Thyroid gland (tissue), 4 donors: ENCODE results near the gene SH3RF3.

Experiments
- CTCF ChIP-seq, 6 experiments: fragments of 200-600 bp in 3 of 6; fragments of 450-650 bp in 3 of 6; sonication (generic) in 3 of 6; IDR thresholded peaks; one replicate each; pipeline ENCODE4 v1.5.1; 2016 to 2019; ENCODE audit warnings: antibody characterized with exemption in 6 of 6, mild to moderate bottlenecking in 2 of 6, inconsistent platforms in 1 of 6, moderate library complexity in 1 of 6
- POLR2A ChIP-seq, 2 donors: fragments of 450-650 bp; IDR thresholded peaks; one replicate each; pipeline ENCODE4 v1.6.1; 2017; ENCODE audit warnings: antibody characterized with exemption in 2 of 2, mild to moderate bottlenecking in 2 of 2, moderate library complexity in 1 of 2

DNA sequence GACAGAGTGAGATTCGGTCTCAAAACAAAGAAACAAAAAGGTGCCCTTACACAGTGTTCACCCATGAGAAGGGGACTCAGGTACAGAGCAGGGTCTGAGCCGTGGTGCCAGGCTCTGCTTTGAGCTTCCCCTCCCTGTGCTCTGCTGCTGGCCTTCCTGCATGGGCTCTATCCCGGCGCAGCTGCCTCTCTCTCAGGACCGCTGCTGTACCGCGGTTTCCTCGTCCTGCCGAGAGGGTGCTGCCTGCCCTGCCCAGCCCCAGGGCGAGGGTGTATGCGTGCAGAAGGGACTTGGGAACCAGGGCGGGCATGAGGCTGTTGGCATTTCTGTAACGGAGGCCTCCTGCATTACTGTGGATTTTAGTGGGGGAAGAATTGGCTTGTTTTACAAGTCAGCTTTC is 30.1 kb downstream of the SH3RF3 start:
- TF ChIP-seq CTCF (IDR thresholded peaks at IDR 0.05) (no peak), POLR2A (IDR thresholded peaks at IDR 0.05) (no peak)
